NOMO-1 (cell line): ENCODE measurements around the gene ZNF480.
A peak's percentile ranks its signal among the peaks of the same experiment; 100 is the strongest.
"Not testable (repeated sequence)": the region's sequence is repeated elsewhere in the genome, so short reads cannot be mapped to it uniquely, and the experiment has no call there.

Experiments used
- DNase-seq, 2 experiments: peaks; one replicate each; lab custom pipeline; 2025; ENCODE audit not compliant: unreplicated experiment in 2 of 2; lab: John Stamatoyannopoulos, UW

Gene ZNF480

DNA sequence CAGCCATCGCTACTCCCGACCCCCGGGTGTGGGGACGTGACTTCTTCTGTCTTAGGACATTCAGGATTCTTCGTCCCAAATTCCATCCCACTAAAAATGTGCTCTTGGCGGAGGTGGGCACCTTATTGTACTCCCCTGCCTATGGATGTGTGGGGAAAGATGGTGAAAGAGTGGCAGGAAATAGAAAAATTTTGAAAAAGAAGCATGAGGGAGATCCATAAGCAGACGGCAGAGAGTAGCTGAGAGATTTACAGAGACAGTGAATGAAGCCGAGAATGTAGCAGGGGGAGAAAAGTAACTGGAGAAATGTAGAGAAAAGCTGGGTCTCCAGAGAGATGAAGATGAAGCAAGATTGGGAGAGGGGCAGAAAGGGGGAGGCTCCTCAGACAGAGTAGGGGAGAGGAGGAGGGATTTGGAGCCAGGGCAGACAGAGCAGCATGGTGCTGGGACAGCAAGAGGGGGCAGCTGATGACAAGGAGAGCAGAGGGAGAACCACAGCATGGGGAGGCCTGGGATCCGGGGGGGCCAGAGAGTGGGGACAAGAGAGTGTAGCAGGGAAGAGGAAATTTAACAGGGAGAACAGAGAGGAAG is 39.9 kb downstream of the ZNF480 start:
- DNase-seq: no peak

DNA sequence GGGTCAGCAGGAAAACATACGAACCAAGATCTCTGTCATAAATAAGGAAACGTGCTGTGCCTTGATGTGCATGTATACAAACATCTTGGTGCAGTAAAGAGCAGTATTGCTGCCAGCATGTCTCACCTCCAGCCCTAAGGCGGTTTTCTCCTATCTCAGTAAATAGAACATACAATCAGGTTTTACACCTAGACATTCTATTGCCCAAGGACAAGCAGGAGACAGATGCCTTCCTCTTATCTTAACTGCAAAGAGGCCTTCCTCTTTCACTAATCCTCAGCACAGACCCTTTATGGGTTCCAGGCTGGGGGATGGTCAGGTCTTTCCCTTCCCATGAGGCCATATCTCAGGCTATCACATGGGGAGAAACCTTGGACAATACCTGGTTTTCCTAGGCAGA is 42.1 kb downstream of the ZNF480 start:
- DNase-seq: not testable (repeated sequence)

DNA sequence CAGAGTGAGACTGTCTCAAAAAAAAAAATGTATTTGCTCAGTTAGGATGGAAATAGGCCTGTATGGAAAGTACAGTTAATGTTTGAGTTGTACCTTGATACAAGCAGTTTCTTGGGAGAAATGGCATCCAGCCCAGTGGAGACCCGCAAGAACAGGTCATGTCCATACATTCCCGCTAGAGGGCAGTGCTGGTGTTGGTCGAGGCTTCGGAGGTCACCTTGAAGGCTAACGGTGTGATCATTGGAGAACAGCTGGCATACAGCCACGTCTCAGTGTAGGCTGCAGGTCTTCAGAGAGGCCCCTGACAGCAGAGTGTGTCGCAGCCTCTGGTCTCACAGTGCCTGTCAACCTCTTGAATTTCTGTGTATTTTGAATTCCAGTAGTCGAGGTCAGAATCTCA is 46.6 kb downstream of the ZNF480 start:
- DNase-seq: peak; percentile 6 to 29

GRCh38 chr19:52345162-52345561 is 48.2 kb downstream of the ZNF480 start:
- DNase-seq: no peak

GRCh38 chr19:52351512-52351911 is 54.5 kb downstream of the ZNF480 start:
- no peak for DNase-seq

- no peak for DNase-seq
These were observed 69.5 kb downstream of the ZNF480 start for GRCh38 chr19:52366414-52366824.

DNA sequence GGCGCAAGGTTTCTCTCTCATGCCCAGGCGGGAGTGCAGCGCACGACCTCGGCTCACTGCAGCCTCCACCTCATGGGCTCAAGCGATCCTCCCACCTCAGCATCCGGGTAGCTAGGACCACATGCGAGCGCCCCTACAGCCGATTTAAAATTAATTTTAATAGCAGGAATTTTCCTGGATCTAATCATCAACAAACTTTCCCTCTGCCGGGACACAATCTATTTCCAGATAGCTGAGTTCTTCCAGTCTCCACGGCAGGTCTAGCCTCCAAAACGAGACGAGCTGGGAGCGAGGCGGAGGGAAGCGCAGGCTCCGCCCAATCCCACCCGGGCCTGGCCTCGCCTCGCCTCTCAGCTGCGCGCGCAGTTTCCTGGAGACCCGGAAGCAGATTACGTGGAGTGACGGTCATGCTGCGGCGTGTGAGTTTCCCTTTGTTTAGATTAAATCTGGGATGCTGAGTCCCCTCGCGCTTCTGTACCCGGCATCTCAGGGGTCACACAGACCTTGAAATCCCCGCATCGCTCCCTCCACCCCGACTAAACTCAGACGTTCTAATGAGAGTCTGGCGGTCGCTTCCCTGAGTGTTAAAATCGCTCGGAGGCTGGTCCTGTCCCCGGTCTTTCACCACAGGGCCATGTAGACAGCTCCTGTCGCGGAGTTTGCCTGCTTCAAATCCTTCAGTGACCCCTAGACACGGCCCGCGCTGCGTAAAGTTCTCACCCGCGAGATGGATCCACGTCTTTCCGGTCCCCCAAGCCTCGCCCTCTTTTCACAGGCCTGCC is 72.8 kb downstream of the ZNF480 start, which contains the start of gene ZNF880:
ZNF880 (plus strand) TSS at position 365 of the 782 bp plus-strand sequence; CDS start at position 408, 43 bp downstream.
- no peak for DNase-seq

DNA sequence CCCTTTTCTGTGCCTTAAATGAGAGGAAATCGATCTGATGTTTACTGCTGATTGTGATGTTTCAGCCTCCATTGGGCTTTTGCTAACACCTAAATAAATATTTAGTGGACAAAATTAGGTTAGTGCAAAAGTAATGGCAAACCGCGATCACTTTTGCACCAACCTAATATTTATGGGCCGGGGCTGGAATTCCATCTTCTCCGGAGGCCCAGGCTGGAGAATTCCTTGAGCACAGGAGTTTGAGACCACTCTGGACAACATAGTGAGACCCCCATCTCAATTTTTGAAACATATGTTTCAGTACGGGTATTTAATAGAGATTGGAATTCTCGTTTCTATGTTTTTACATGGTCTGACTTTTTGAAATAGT is 73.4 kb downstream of the ZNF480 start:
- no peak for DNase-seq
